ENCODE results near the gene OCA2.
"Not testable (repeated sequence)": the region's sequence is repeated elsewhere in the genome, so short reads cannot be mapped to it uniquely, and the experiment has no call there.

The OCA2 gene

GRCh38 chr15:27990521-27991515, 108.3 kb downstream of the OCA2 start:
- no peak for DNase-seq

GRCh38 chr15:27989838-27990237, 109.3 kb downstream of the OCA2 start:
- no peak for DNase-seq

- DNase-seq = no peak
Measured at GRCh38 chr15:27989427-27989826, 109.7 kb downstream of the OCA2 start.

- no peak for DNase-seq
Measured at GRCh38 chr15:27985099-27985498, 114.0 kb downstream of the OCA2 start.

GRCh38 chr15:27983496-27983895, 115.6 kb downstream of the OCA2 start:
- DNase-seq = no peak

- no peak for DNase-seq
Measured at GRCh38 chr15:27977696-27978095, 121.4 kb downstream of the OCA2 start.

- no peak for DNase-seq
Measured at GRCh38 chr15:27973886-27974285, 125.2 kb downstream of the OCA2 start.

GRCh38 chr15:27970661-27971392, 128.3 kb downstream of the OCA2 start:
- DNase-seq = no peak

GRCh38 chr15:27967541-27967940, 131.6 kb downstream of the OCA2 start:
- no peak for DNase-seq

- DNase-seq = no peak
Measured at GRCh38 chr15:27965546-27965945, 133.6 kb downstream of the OCA2 start.

GRCh38 chr15:27961801-27962200, 137.3 kb downstream of the OCA2 start:
- no peak for DNase-seq

GRCh38 chr15:27958911-27959578, 140.1 kb downstream of the OCA2 start:
- DNase-seq = no peak

GRCh38 chr15:27956285-27956684, 142.8 kb downstream of the OCA2 start:
- no peak for DNase-seq

GRCh38 chr15:27955087-27955486, 144.0 kb downstream of the OCA2 start:
- DNase-seq = no peak

GRCh38 chr15:27952593-27952992, 146.5 kb downstream of the OCA2 start:
- DNase-seq = not testable (repeated sequence)

- DNase-seq = no peak
Measured at GRCh38 chr15:27951191-27951890, 147.8 kb downstream of the OCA2 start.

GRCh38 chr15:27949089-27949488, 150.0 kb downstream of the OCA2 start:
- no peak for DNase-seq

GRCh38 chr15:27939246-27939645, 159.9 kb downstream of the OCA2 start:
- DNase-seq = no peak

- DNase-seq = no peak
Measured at GRCh38 chr15:27937851-27938250, 161.3 kb downstream of the OCA2 start.

- DNase-seq = no peak
Measured at GRCh38 chr15:27936164-27936563, 163.0 kb downstream of the OCA2 start.

GRCh38 chr15:27935328-27935727, 163.8 kb downstream of the OCA2 start:
- DNase-seq = no peak

- no peak for DNase-seq
Measured at GRCh38 chr15:27934782-27935181, 164.3 kb downstream of the OCA2 start.

- DNase-seq = no peak
Measured at GRCh38 chr15:27933562-27933961, 165.6 kb downstream of the OCA2 start.
